HEK293 (cell line): ENCODE data around the gene CYBA.

Experiments
- CTCF ChIA-PET: fragments of 350-600 bp; formaldehyde crosslinking; extraction: SDS; loops from one replicate; lab custom pipeline; 2021; ENCODE audit warnings: antibody characterized with exemption; lab: Yijun Ruan, JAX
- POLR2A ChIA-PET: fragments of 300-600 bp; formaldehyde crosslinking; extraction: SDS; loops from one replicate; lab custom pipeline; 2020; ENCODE audit warnings: antibody characterized with exemption, inconsistent platforms; lab: Yijun Ruan, JAX
- H3K27ac ChIP-seq: fragments of 200-500 bp; sonication (Bioruptor generic); 2 replicates; pipeline ENCODE4 v1.5.1; 2014; ENCODE audit warnings: low read depth, low read length, control low read depth, inconsistent platforms; ENCODE audit errors: extremely low read depth
- H3K36me3 ChIP-seq, 2 experiments: fragments of 200-500 bp in 1 of 2; sonication (Bioruptor generic) in 1 of 2; 1 replicate in 1 of 2; 2 replicates in 1 of 2; pipeline ENCODE4 v1.5.1; 2014 to 2017; ENCODE audit warnings: inconsistent platforms in 2 of 2, low read length in 2 of 2; ENCODE audit not compliant: control insufficient read depth in 2 of 2, insufficient read depth in 1 of 2
- H3K4me1 ChIP-seq: fragments of 200-500 bp; sonication (Bioruptor generic); 2 replicates; pipeline ENCODE4 v1.5.1; 2014; ENCODE audit warnings: mild to moderate bottlenecking, low read length, inconsistent platforms; ENCODE audit not compliant: control insufficient read depth, insufficient read depth
- H3K4me3 ChIP-seq: 2 replicates; pipeline ENCODE4 v1.5.1; 2011; ENCODE audit warnings: low read depth, mild to moderate bottlenecking, control low read depth, low read length, moderate library complexity
- H3K9me3 ChIP-seq: fragments of 200-500 bp; sonication (Bioruptor generic); 2 replicates; pipeline ENCODE4 v1.5.1; 2014; ENCODE audit warnings: low read depth, low read length, inconsistent platforms; ENCODE audit not compliant: control insufficient read depth, insufficient read depth
- MZF1 ChIP-seq: fragments of 450-650 bp; formaldehyde crosslinking; IDR thresholded peaks from 2 replicates; pipeline ENCODE4 v1.5.1; 2017; ENCODE audit warnings: missing biosample characterization, missing genetic modification characterization, borderline replicate concordance
- RBAK ChIP-seq: fragments of 450-650 bp; formaldehyde crosslinking; IDR thresholded peaks from 2 replicates; pipeline ENCODE4 v1.5.1; 2016; ENCODE audit warnings: missing biosample characterization, missing genetic modification characterization
- ZBTB1 ChIP-seq: fragments of 450-650 bp; formaldehyde crosslinking; IDR thresholded peaks from 2 replicates; pipeline ENCODE4 v1.5.1; 2016; ENCODE audit warnings: missing biosample characterization, missing genetic modification characterization
- ZBTB11 ChIP-seq: fragments of 450-650 bp; formaldehyde crosslinking; conservative IDR thresholded peaks from 2 replicates; pipeline ENCODE4 v1.5.1; 2016; ENCODE audit warnings: low read depth, missing biosample characterization, missing genetic modification characterization
- ZFP37 ChIP-seq: fragments of 450-650 bp; formaldehyde crosslinking; IDR thresholded peaks from 2 replicates; pipeline ENCODE4 v1.5.1; 2016; ENCODE audit warnings: missing biosample characterization, missing genetic modification characterization
- ZNF132 ChIP-seq: fragments of 450-650 bp; formaldehyde crosslinking; IDR thresholded peaks from 2 replicates; pipeline ENCODE4 v1.5.1; 2017; ENCODE audit warnings: missing biosample characterization, missing genetic modification characterization, borderline replicate concordance
- ZNF169 ChIP-seq: fragments of 450-650 bp; formaldehyde crosslinking; IDR thresholded peaks from 2 replicates; pipeline ENCODE4 v1.5.1; 2016; ENCODE audit warnings: missing biosample characterization, missing genetic modification characterization
- ZNF214 ChIP-seq: fragments of 450-650 bp; formaldehyde crosslinking; IDR thresholded peaks from 2 replicates; pipeline ENCODE4 v1.5.1; 2017; ENCODE audit warnings: missing biosample characterization, mild to moderate bottlenecking, missing genetic modification characterization, borderline replicate concordance
- ZNF223 ChIP-seq: fragments of 450-650 bp; formaldehyde crosslinking; IDR thresholded peaks from 2 replicates; pipeline ENCODE4 v1.5.1; 2016; ENCODE audit warnings: missing biosample characterization, missing genetic modification characterization
- ZNF239 ChIP-seq: fragments of 450-650 bp; formaldehyde crosslinking; IDR thresholded peaks from 2 replicates; pipeline ENCODE4 v1.5.1; 2016; ENCODE audit warnings: missing biosample characterization, missing genetic modification characterization
- ZNF274 ChIP-seq, 2 experiments: fragments of 200-500 bp in 1 of 2; fragments of 450-650 bp in 1 of 2; sonication (Bioruptor generic) in 1 of 2; formaldehyde crosslinking in 1 of 2; IDR thresholded peaks; 2 replicates each; pipeline versions ENCODE4 v1.5.1 to v1.6.1; 2014 to 2016; ENCODE audit warnings: borderline replicate concordance in 1 of 2, inconsistent platforms in 1 of 2, low read length in 1 of 2, missing biosample characterization in 1 of 2, missing genetic modification characterization in 1 of 2
- ZNF335 ChIP-seq: fragments of 450-650 bp; formaldehyde crosslinking; conservative IDR thresholded peaks from 2 replicates; pipeline ENCODE4 v1.5.1; 2016; ENCODE audit warnings: missing biosample characterization, missing genetic modification characterization
- ZNF747 ChIP-seq: fragments of 450-650 bp; formaldehyde crosslinking; IDR thresholded peaks from 2 replicates; pipeline ENCODE4 v1.5.1; 2016; ENCODE audit warnings: missing biosample characterization, missing genetic modification characterization
- TF ChIP-seq, protein P1 (sequence below): fragments of 450-650 bp; formaldehyde crosslinking; IDR thresholded peaks from 2 replicates; pipeline ENCODE4 v1.5.1; 2016; ENCODE audit warnings: missing biosample characterization, missing genetic modification characterization
- TF ChIP-seq, protein P2 (sequence below): fragments of 450-650 bp; formaldehyde crosslinking; IDR thresholded peaks from 2 replicates; pipeline ENCODE4 v1.5.1; 2016; ENCODE audit warnings: missing biosample characterization, missing genetic modification characterization
- TF ChIP-seq, protein P3 (sequence below): fragments of 450-650 bp; formaldehyde crosslinking; IDR thresholded peaks from 2 replicates; pipeline ENCODE4 v1.5.0; 2017; ENCODE audit warnings: missing biosample characterization, missing genetic modification characterization, borderline replicate concordance

The CYBA gene

DNA sequence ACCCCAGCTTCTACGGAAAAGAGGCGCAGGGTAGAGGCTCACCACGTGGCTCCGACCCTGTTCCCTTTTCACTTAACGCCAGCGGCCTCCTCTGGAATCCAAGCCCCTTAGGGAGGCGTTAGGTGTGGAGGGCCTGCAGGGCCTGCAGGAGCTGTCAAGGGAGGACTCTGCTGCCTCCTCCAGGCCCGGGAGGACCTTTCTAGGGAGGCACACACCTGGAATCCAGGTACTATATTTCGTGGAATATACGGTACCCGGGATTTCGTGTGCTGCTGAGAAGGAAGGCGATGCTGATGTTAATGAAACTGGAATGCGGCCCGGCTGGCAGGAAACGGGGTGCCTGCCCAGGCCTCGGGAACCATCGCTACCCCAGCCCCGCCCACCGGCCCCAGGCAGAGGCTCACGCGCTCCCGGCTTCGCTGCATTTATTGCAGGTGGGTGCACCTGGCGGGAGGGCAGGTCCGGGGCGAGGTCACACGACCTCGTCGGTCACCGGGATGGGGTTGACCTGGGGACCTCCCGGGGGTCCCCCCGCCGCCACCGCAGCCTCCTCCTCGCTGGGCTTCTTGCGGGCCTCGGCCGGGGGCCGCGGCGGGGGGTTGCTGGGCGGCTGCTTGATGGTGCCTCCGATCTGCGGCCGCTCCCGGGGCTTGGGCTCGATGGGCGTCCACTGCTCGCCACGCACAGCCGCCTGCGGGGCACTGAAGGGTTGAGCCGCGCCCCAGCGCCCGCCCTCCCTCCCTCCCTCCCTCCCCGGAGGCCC lies 7.8 kb downstream of the CYBA start (continued):
- TF ChIP-seq ZNF132 (tag by site-specific recombination), result no peak
- TF ChIP-seq, protein P1, sequence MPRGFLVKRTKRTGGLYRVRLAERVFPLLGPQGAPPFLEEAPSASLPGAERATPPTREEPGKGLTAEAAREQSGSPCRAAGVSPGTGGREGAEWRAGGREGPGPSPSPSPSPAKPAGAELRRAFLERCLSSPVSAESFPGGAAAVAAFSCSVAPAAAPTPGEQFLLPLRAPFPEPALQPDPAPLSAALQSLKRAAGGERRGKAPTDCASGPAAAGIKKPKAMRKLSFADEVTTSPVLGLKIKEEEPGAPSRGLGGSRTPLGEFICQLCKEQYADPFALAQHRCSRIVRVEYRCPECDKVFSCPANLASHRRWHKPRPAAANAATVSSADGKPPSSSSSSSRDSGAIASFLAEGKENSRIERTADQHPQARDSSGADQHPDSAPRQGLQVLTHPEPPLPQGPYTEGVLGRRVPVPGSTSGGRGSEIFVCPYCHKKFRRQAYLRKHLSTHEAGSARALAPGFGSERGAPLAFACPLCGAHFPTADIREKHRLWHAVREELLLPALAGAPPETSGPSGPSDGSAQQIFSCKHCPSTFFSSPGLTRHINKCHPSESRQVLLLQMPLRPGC (tag by site-specific recombination), result no peak

GRCh38 chr16:88640498-88641247 lies 10.2 kb downstream of the CYBA start:
- Histone ChIP-seq H3K27ac (no peak overlapping the region), H3K36me3 (peaks cover 0 to 21% of the 10 kb centered on the region in 2 experiments; a peak in 1 of 3 replicates), H3K9me3 (no peaks in the 10 kb centered on the region), H3K4me3 (no peak overlapping the region), H3K4me1 (no peaks in the 10 kb centered on the region)
- CTCF ChIA-PET, result interaction anchor here (0.7 kb wide), 1 partner anchor 76 kb away, joined by 3 read pairs; no protein-coding TSS in a partner anchor
- TF ChIP-seq ZNF274 (IDR thresholded peaks at IDR 0.05; ENCODE audit: low read length) (no peak), ZNF274 (tag by site-specific recombination; IDR thresholded peaks at IDR 0.05; ENCODE audit: borderline replicate concordance) (no peak), ZNF335 (tag by site-specific recombination) (no peak), ZNF169 (tag by site-specific recombination) (no peak), ZBTB11 (tag by site-specific recombination) (no peak), RBAK (no peak), ZBTB1 (no peak), ZFP37 (tag by site-specific recombination) (no peak), ZNF214 (tag by site-specific recombination) (no peak), ZNF239 (tag by site-specific recombination) (no peak), MZF1 (tag by site-specific recombination) (no peak), ZNF747 (tag by site-specific recombination) (no peak), ZNF223 (tag by site-specific recombination) (no peak)
- TF ChIP-seq, protein P2, sequence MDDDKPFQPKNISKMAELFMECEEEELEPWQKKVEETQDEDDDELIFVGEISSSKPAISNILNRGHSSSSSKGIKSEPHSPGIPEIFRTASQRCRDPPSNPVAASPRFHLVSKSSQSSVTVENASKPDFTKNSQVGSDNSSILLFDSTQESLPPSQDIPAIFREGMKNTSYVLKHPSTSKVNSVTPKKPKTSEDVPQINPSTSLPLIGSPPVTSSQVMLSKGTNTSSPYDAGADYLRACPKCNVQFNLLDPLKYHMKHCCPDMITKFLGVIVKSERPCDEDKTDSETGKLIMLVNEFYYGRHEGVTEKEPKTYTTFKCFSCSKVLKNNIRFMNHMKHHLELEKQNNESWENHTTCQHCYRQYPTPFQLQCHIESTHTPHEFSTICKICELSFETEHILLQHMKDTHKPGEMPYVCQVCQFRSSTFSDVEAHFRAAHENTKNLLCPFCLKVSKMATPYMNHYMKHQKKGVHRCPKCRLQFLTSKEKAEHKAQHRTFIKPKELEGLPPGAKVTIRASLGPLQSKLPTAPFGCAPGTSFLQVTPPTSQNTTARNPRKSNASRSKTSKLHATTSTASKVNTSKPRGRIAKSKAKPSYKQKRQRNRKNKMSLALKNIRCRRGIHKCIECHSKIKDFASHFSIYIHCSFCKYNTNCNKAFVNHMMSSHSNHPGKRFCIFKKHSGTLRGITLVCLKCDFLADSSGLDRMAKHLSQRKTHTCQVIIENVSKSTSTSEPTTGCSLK, result no peak
- TF ChIP-seq, protein P3, sequence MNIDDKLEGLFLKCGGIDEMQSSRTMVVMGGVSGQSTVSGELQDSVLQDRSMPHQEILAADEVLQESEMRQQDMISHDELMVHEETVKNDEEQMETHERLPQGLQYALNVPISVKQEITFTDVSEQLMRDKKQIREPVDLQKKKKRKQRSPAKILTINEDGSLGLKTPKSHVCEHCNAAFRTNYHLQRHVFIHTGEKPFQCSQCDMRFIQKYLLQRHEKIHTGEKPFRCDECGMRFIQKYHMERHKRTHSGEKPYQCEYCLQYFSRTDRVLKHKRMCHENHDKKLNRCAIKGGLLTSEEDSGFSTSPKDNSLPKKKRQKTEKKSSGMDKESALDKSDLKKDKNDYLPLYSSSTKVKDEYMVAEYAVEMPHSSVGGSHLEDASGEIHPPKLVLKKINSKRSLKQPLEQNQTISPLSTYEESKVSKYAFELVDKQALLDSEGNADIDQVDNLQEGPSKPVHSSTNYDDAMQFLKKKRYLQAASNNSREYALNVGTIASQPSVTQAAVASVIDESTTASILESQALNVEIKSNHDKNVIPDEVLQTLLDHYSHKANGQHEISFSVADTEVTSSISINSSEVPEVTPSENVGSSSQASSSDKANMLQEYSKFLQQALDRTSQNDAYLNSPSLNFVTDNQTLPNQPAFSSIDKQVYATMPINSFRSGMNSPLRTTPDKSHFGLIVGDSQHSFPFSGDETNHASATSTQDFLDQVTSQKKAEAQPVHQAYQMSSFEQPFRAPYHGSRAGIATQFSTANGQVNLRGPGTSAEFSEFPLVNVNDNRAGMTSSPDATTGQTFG (tag by site-specific recombination), result no peak
- POLR2A ChIA-PET, result no interaction called here
